K562 (cell line): ENCODE data around the gene ASPG. TPM values are rescaled to one million over a fixed set of nuclear protein-coding genes. Genes with fewer than 3 reads are reported as not detected.

Experiments
- BCL6 ChIP-seq: fragments of 250-450 bp; sonication (Bioruptor Pico); IDR thresholded peaks from 2 replicates; pipeline ENCODE4 v1.4.0; 2020
- CREB1 ChIP-seq, 2 experiments: sonication (generic) in 1 of 2; formaldehyde crosslinking in 1 of 2; IDR thresholded peaks; 2 replicates each; pipeline versions ENCODE4 v1.6.1 to v1.8.0; 2012 to 2022; ENCODE audit warnings: inconsistent platforms in 1 of 2, mild to moderate bottlenecking in 1 of 2, missing genetic modification reagents in 1 of 2, moderate library complexity in 1 of 2
- GATAD2A ChIP-seq: fragments of 450-650 bp; IDR thresholded peaks from 2 replicates; pipeline ENCODE4 v1.6.1; 2017
- TAF1 ChIP-seq: IDR thresholded peaks from 2 replicates; pipeline ENCODE4 v1.6.1; 2011; ENCODE audit warnings: mild to moderate bottlenecking, low read length, moderate library complexity; ENCODE audit not compliant: insufficient read depth, control insufficient read depth, severe bottlenecking; ENCODE audit errors: extremely low read depth
- ZBTB7A ChIP-seq: IDR thresholded peaks from 2 replicates; pipeline ENCODE4 v1.6.1; 2011; ENCODE audit warnings: low read depth, mild to moderate bottlenecking, low read length, moderate library complexity, borderline replicate concordance; ENCODE audit not compliant: control insufficient read depth
- ZNF57 ChIP-seq: fragments of 450-650 bp; formaldehyde crosslinking; IDR thresholded peaks from 2 replicates; pipeline ENCODE4 v1.4.0; 2020; ENCODE audit warnings: mild to moderate bottlenecking, moderate library complexity
- ZNF785 ChIP-seq: fragments of 250-450 bp; sonication (Bioruptor Pico); IDR thresholded peaks from 2 replicates; pipeline ENCODE4 v1.4.0; 2020; ENCODE audit warnings: mild to moderate bottlenecking
- polyA plus RNA-seq, 8 experiments: library from polyadenylated mRNA; depleted of rRNA in 4 of 8; stranded (reverse) in 5 of 8; unstranded in 3 of 8; fragments of >200 nt; fragmentation: Nextera tagmentation in 2 of 8; fragmentation: Illumina TruSeq in 1 of 8; extraction: Ambion mirVana in 2 of 8; extraction: Trizol in 1 of 8; gene quantifications; 2 replicates each; pipeline versions ENCODE4 v1.2.1 to v1.2.3, GENCODE V29; 2011 to 2014; ENCODE audit warnings: inconsistent platforms in 1 of 8, missing spikeins in 1 of 8
- total RNA-seq, 7 experiments: library from RNA; depleted of rRNA in 6 of 7; stranded (reverse); fragments of >200 nt in 6 of 7; fragmentation: Illumina TruSeq in 2 of 7; extraction: Trizol in 2 of 7; gene quantifications; 2 replicates each; pipeline versions ENCODE4 v1.2.1 to v1.2.3, GENCODE V29; 2011 to 2021; ENCODE audit warnings: low replicate concordance in 1 of 7
- TF ChIP-seq, protein P1 (sequence below): fragments of 450-650 bp; formaldehyde crosslinking; IDR thresholded peaks from 2 replicates; pipeline ENCODE4 v1.4.0; 2022; ENCODE audit warnings: mild to moderate bottlenecking, moderate library complexity
- TF ChIP-seq, protein P2 (sequence below): sonication (generic); formaldehyde crosslinking; IDR thresholded peaks from 2 replicates; pipeline ENCODE4 v1.8.0; 2023; ENCODE audit warnings: missing genetic modification reagents, mild to moderate bottlenecking, borderline replicate concordance

ASPG gene
- total and polyA plus RNA-seq, 9 of the 15 experiments (the other 6 are each of a cell fraction or from before 2014, with no cell fraction given) = 0.18 TPM; not detected in 8

DNA sequence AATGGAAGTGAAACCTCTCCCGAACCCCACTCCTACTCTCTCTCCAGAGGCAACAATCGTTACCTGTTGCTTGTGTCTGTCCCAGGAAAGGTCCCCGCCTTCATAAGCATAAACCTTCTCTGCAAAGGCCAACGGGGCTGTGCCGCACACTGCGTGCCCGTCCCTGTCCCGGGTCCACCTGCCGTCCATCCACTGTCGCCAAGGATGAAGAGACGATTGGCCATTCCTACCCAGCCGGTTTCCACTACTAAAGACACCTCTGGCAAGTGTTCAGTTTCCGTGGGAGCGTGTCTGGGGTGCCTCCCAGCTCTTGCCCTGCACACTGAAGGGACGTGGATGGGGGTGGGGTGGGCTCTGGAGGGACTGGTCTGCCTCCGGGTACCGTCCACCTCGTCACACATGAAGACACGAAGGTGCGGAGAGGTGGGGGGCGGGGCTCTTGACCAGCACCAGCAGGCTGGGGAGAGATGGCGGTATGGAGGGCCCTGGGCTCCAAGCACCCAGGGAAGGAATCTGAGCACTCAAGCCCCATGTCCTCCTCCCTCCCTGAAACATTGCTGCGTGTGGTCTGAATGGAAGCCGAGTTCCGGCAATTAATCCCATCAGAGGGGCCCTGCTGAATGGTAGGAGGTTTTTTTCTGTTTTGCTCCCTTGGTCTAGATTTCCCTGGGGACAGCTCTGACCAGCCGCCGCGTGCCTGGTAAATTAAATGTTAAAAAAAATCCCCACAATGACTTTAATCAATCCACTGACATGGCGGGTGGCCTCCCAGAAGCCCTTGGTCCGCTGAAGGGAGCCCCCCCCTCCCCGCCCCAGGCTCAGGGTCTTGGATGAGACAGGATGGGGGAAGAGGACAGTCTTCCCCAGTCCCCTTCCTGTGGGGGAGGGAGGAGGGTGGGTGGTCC is 48.8 kb downstream of the ASPG start (continued):
- TF ChIP-seq ZNF785 (CRISPR knock-in tag) = no peak
- TF ChIP-seq ZBTB7A = no peak
- TF ChIP-seq, protein P1, sequence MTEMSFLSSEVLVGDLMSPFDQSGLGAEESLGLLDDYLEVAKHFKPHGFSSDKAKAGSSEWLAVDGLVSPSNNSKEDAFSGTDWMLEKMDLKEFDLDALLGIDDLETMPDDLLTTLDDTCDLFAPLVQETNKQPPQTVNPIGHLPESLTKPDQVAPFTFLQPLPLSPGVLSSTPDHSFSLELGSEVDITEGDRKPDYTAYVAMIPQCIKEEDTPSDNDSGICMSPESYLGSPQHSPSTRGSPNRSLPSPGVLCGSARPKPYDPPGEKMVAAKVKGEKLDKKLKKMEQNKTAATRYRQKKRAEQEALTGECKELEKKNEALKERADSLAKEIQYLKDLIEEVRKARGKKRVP (CRISPR knock-in tag) = no peak
- no peak for TF ChIP-seq TAF1
- TF ChIP-seq ZNF57 (CRISPR knock-in tag) = no peak
- TF ChIP-seq BCL6 (CRISPR knock-in tag) = no peak
- TF ChIP-seq GATAD2A = no peak
- TF ChIP-seq, protein P2, sequence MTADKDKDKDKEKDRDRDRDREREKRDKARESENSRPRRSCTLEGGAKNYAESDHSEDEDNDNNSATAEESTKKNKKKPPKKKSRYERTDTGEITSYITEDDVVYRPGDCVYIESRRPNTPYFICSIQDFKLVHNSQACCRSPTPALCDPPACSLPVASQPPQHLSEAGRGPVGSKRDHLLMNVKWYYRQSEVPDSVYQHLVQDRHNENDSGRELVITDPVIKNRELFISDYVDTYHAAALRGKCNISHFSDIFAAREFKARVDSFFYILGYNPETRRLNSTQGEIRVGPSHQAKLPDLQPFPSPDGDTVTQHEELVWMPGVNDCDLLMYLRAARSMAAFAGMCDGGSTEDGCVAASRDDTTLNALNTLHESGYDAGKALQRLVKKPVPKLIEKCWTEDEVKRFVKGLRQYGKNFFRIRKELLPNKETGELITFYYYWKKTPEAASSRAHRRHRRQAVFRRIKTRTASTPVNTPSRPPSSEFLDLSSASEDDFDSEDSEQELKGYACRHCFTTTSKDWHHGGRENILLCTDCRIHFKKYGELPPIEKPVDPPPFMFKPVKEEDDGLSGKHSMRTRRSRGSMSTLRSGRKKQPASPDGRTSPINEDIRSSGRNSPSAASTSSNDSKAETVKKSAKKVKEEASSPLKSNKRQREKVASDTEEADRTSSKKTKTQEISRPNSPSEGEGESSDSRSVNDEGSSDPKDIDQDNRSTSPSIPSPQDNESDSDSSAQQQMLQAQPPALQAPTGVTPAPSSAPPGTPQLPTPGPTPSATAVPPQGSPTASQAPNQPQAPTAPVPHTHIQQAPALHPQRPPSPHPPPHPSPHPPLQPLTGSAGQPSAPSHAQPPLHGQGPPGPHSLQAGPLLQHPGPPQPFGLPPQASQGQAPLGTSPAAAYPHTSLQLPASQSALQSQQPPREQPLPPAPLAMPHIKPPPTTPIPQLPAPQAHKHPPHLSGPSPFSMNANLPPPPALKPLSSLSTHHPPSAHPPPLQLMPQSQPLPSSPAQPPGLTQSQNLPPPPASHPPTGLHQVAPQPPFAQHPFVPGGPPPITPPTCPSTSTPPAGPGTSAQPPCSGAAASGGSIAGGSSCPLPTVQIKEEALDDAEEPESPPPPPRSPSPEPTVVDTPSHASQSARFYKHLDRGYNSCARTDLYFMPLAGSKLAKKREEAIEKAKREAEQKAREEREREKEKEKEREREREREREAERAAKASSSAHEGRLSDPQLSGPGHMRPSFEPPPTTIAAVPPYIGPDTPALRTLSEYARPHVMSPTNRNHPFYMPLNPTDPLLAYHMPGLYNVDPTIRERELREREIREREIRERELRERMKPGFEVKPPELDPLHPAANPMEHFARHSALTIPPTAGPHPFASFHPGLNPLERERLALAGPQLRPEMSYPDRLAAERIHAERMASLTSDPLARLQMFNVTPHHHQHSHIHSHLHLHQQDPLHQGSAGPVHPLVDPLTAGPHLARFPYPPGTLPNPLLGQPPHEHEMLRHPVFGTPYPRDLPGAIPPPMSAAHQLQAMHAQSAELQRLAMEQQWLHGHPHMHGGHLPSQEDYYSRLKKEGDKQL (CRISPR knock-in tag) = no peak
- TF ChIP-seq CREB1 (IDR thresholded peaks at IDR 0.05) = no peak
- TF ChIP-seq CREB1 (CRISPR knock-in tag; IDR thresholded peaks at IDR 0.05) = no peak
